Endothelial cell (in vitro differentiated cells): Measurements from ENCODE around the gene SLC17A5. TPM values are rescaled to one million over a fixed set of nuclear protein-coding genes. Genes with fewer than 3 reads are reported as not detected.
"Not testable (repeated sequence)": the region's sequence is repeated elsewhere in the genome, so short reads cannot be mapped to it uniquely, and the experiment has no call there.

ENCODE experiments used
- DNase-seq: peaks from one replicate; pipeline ENCODE4 v3.0.0; 2021; ENCODE audit warnings: low spot score
- H3K27ac Mint-ChIP-seq: one replicate; pipeline ENCODE4 v1.8.0; 2021; ENCODE audit warnings: mixed read lengths, inconsistent platforms; ENCODE audit not compliant: unreplicated experiment
- H3K27me3 Mint-ChIP-seq: one replicate; pipeline ENCODE4 v1.8.0; 2021; ENCODE audit warnings: mild to moderate bottlenecking, moderate library complexity, mixed read lengths, inconsistent platforms; ENCODE audit not compliant: unreplicated experiment
- H3K36me3 Mint-ChIP-seq: one replicate; pipeline ENCODE4 v1.8.0; 2021; ENCODE audit warnings: mild to moderate bottlenecking, low read depth, mixed read lengths, inconsistent platforms; ENCODE audit not compliant: unreplicated experiment
- H3K4me1 Mint-ChIP-seq: one replicate; pipeline ENCODE4 v1.8.0; 2021; ENCODE audit warnings: mild to moderate bottlenecking, mixed read lengths, inconsistent platforms; ENCODE audit not compliant: unreplicated experiment
- H3K4me3 Mint-ChIP-seq: one replicate; pipeline ENCODE4 v1.8.0; 2021; ENCODE audit warnings: mild to moderate bottlenecking, mixed read lengths, inconsistent platforms; ENCODE audit not compliant: unreplicated experiment
- H3K9me3 Mint-ChIP-seq: one replicate; pipeline ENCODE4 v1.8.0; 2021; ENCODE audit warnings: mixed read lengths, inconsistent platforms; ENCODE audit not compliant: unreplicated experiment
- total RNA-seq: library from RNA; stranded (reverse); fragmentation: NEBNext Ultra II Directional; extraction: Animal tissue kit (Norgen Biotek cat#: 25700); gene quantifications from one replicate; pipeline ENCODE4 v1.2.1, GENCODE V29; 2021; ENCODE audit not compliant: unreplicated experiment
- TF ChIP-seq, protein P1 (sequence below): fragments of 200-600 bp; sonication (generic); IDR thresholded peaks from one replicate; pipeline ENCODE4 v1.5.0; 2021; ENCODE audit warnings: antibody characterized with exemption; ENCODE audit not compliant: unreplicated experiment

The SLC17A5 gene
- total RNA-seq, 1 donor from 2014 or later: 17.5 TPM

DNA sequence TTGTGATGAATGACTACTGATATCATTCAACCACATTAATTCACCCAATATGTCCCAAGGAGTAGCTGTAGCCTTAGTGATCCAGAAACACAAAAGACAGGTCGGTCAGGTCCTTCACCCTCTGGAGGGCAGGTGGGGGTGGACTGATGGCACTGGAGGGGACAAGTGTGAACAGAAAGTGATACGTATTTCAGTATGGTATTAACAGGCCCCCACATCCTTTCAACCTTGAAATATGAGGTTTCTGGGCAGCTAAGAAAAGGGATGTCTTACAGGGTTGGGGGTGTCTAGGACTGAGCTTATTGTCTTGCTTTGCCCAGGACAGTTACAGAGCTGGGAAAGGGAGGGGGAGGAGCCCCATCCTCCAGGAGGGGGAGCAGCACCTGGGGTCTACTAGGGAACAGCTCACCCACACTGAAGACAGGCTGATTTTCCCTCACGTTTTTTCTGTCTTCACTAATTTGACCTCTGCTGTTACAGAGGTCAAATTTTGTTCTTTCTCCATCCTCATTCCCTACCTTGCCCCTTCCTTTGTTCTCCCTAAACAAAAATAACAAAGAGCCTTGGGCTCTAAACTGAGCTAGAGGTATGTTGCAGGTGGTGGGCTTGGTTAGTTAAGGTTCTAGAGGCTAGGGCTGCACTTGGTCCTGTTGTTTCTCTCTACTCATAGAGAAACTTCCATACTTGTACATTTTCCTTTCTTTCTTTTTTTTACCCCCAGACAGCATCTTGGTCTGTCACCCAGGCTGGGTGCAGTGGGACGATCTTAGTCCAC lies 95.0 kb downstream of the SLC17A5 start:
- H3K36me3 Mint-ChIP-seq: no peaks in the 10 kb centered on the region
- H3K27me3 Mint-ChIP-seq: no peaks in the 10 kb centered on the region
- H3K9me3 Mint-ChIP-seq: no peaks in the 10 kb centered on the region
- H3K4me1 Mint-ChIP-seq: no peaks in the 10 kb centered on the region
- DNase-seq: no peak
- TF ChIP-seq, protein P1, sequence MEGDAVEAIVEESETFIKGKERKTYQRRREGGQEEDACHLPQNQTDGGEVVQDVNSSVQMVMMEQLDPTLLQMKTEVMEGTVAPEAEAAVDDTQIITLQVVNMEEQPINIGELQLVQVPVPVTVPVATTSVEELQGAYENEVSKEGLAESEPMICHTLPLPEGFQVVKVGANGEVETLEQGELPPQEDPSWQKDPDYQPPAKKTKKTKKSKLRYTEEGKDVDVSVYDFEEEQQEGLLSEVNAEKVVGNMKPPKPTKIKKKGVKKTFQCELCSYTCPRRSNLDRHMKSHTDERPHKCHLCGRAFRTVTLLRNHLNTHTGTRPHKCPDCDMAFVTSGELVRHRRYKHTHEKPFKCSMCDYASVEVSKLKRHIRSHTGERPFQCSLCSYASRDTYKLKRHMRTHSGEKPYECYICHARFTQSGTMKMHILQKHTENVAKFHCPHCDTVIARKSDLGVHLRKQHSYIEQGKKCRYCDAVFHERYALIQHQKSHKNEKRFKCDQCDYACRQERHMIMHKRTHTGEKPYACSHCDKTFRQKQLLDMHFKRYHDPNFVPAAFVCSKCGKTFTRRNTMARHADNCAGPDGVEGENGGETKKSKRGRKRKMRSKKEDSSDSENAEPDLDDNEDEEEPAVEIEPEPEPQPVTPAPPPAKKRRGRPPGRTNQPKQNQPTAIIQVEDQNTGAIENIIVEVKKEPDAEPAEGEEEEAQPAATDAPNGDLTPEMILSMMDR: no peak
- H3K4me3 Mint-ChIP-seq: no peak overlapping the region
- H3K27ac Mint-ChIP-seq: no peak overlapping the region

DNA sequence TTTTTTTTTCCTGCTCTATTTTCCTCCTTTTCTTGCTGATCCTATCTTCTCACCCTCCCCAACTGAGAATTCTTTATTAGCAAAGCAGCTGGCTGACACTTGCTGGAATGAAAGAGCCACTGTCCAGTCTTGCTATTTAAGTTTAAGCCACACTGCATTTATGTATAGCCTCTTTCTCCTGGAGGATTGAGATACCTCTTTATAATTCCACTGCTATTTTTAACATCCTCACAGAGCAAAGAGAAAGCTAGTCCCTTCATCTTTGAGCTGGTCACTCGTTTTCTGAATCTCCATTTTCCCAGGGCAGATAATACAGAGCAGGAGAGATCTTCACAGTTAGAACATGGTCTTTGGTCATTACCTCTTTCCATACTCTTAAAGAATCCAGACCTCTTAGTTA lies 97.0 kb downstream of the SLC17A5 start:
- Mint-ChIP-seq H3K27me3 (no peaks in the 10 kb centered on the region), H3K27ac (no peak overlapping the region), H3K4me3 (no peak overlapping the region), H3K36me3 (no peaks in the 10 kb centered on the region), H3K9me3 (no peaks in the 10 kb centered on the region), H3K4me1 (no peaks in the 10 kb centered on the region)
- TF ChIP-seq, protein P1: no peak
- DNase-seq: no peak

DNA sequence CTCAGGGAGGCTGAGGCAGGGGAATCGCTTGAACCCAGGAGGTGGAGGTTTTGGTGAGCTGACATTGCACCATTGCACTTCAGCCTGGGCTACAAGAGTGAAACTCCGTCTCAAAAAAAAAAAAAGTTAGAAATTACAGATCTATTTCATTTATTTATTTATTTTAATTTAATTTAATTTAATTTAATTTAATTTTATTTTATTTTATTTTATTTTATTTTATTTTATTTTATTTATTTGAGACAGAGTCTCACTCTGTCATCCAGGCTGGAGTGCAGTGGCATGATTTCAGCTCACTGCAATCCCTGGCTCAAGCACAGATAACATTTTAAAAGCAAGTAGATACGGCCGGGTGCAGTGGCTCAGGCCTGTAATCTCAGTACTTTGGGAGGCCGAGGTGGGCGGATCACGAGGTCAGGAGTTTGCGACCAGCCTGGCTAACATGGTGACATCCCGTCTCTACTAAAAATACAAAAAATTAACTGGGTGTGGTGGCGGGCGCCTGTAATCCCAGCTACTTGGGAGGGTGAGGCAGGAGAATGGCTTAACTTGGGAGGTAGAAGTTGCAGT lies 98.3 kb downstream of the SLC17A5 start:
- not testable (repeated sequence) for H3K27me3 Mint-ChIP-seq, DNase-seq, H3K27ac Mint-ChIP-seq, H3K4me1 Mint-ChIP-seq, H3K36me3 Mint-ChIP-seq, H3K4me3 Mint-ChIP-seq, H3K9me3 Mint-ChIP-seq

DNA sequence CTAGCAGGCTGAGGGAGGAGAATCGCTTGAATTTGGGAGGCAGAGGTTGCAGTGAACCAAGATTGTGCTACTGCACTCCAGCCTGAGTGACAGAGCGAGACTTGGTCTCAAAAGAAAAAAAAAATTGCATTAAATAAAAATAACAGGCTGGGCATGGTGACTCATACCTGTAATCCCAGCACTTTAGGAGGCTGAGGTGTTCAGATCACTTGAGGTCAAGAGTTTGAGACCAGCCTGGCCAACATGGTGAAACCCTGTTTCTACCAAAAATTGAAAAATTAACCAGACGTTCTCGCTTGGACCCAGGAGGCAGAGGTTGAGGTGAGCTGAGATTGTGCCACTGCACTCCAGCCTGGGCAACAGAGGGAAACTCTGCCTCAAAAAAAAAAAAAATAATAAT lies 102.7 kb downstream of the SLC17A5 start:
- not testable (repeated sequence) for H3K4me3 Mint-ChIP-seq, H3K4me1 Mint-ChIP-seq, DNase-seq, H3K9me3 Mint-ChIP-seq, H3K27me3 Mint-ChIP-seq, H3K36me3 Mint-ChIP-seq, H3K27ac Mint-ChIP-seq

DNA sequence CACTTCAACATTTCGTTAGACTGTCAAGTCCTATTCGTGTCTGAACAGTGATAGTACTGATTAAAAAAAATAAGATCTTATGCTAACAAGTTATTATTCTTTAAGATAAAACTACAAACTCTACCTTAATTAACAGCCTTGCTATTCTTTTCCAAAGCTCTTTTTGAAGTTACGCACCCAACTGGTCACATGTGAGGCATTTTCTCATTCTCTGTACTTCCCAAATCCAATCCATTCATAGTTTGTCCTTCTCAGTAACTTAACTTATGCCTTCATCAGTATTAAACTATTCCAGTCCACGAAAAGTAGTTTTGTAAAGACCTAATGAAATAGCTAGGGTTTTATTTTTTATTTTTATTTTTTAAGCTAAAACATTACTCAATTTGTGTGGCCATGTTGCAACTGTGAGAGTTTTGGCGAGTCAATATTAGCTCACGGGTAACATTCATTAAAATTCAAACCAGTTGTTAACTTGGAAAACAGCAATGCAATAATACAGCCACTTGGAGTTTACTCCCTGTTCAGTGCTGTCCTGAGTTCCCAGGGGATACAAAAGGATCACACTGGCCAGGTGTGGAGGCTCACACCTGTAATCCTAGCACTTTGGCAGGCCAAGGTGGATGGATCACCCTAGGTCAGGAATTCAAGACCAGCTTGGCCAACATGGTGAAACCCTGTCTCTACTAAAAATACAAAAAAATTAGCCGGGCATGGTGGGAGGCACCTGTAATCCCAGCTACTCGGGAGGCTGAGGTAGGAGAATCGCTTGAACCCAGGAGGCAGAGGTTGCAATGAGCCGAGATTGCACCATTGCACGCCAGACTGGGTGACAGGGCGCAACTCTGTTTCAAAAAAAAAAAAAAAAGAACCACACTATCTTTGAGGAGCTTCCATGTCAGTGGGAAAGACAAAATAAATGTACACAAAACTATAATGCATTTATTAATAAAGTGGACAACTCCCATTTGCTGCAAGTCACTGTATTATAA lies 105.0 kb downstream of the SLC17A5 start:
- TF ChIP-seq, protein P1: no peak
- Mint-ChIP-seq H3K27ac (no peak overlapping the region), H3K4me3 (no peak overlapping the region), H3K27me3 (no peaks in the 10 kb centered on the region), H3K4me1 (no peaks in the 10 kb centered on the region), H3K9me3 (no peaks in the 10 kb centered on the region), H3K36me3 (no peaks in the 10 kb centered on the region)
- no peak for DNase-seq
